ENCODE results near the gene ST6GAL2. TPM values are rescaled to one million over a fixed set of nuclear protein-coding genes. Genes with fewer than 3 reads are reported as not detected.

The ST6GAL2 gene
- 0.57 and 1.2 TPM in 2 replicates for total RNA-seq
- polyA plus RNA-seq = 0.46 TPM in 1 of 2 replicates, not detected in the other

- H3K27ac ChIP-seq = no peak within 1 kb of the TSS
Measured at GRCh38 chr2:106885971-106886915, at the start of gene ST6GAL2. ST6GAL2 (minus strand) TSS chr2:106886167; CDS start chr2:106843977, 42,190 bp downstream.

GRCh38 chr2:106932644-106933043, 46.7 kb upstream of the ST6GAL2 start:
- no peaks in the 10 kb centered on the region for H3K36me3 ChIP-seq
- H3K27me3 ChIP-seq = peaks cover 5% of the 10 kb centered on the region
- no peaks in the 10 kb centered on the region for H3K4me1 ChIP-seq (ENCODE audit: low read depth)
- no peaks in the 10 kb centered on the region for H3K9me3 ChIP-seq (ENCODE audit: low read depth)
- no peak for DNase-seq (ENCODE audit: low read depth in 1 of 2, low spot score in 1 of 2)
- no peak overlapping the region for H3K27ac ChIP-seq
- no peak overlapping the region for H3K4me3 ChIP-seq
- no peak for TF ChIP-seq CTCF (IDR thresholded peaks at IDR 0.05; ENCODE audit: low read depth, low read length)

More at GRCh38 chr2:106885971-106886915, at the start of gene ST6GAL2:
- TF ChIP-seq CTCF (IDR thresholded peaks at IDR 0.05; ENCODE audit: low read depth, low read length) = no peak
- Histone ChIP-seq H3K27me3 (peaks cover 96% of the 10 kb centered on the region), H3K4me1 (ENCODE audit: low read depth) (peaks cover 7% of the 10 kb centered on the region), H3K36me3 (no peaks in the 10 kb centered on the region), H3K4me3 (peak within 1 kb of the TSS; percentile 65), H3K9me3 (ENCODE audit: low read depth) (no peaks in the 10 kb centered on the region)
- peak; percentile 29 to 59 for DNase-seq (ENCODE audit: low read depth in 1 of 2, low spot score in 1 of 2)

GRCh38 chr2:106931717-106932335, 45.9 kb upstream of the ST6GAL2 start:
- no peaks in the 10 kb centered on the region for H3K9me3 ChIP-seq (ENCODE audit: low read depth)
- DNase-seq (ENCODE audit: low read depth in 1 of 2, low spot score in 1 of 2) = peak in 1 of 2 donors; percentile 16

GRCh38 chr2:106921451-106921850, 35.5 kb upstream of the ST6GAL2 start:
- Histone ChIP-seq H3K4me3 (no peak overlapping the region), H3K27ac (no peak overlapping the region), H3K36me3 (no peaks in the 10 kb centered on the region), H3K27me3 (no peaks in the 10 kb centered on the region), H3K4me1 (ENCODE audit: low read depth) (no peaks in the 10 kb centered on the region), H3K9me3 (ENCODE audit: low read depth) (no peaks in the 10 kb centered on the region)
- DNase-seq (ENCODE audit: low read depth in 1 of 2, low spot score in 1 of 2) = no peak
- TF ChIP-seq CTCF (IDR thresholded peaks at IDR 0.05; ENCODE audit: low read depth, low read length) = no peak

More at GRCh38 chr2:106931717-106932335, 45.9 kb upstream of the ST6GAL2 start:
- H3K36me3 ChIP-seq = no peaks in the 10 kb centered on the region
- no peak for TF ChIP-seq CTCF (IDR thresholded peaks at IDR 0.05; ENCODE audit: low read depth, low read length)
- H3K4me3 ChIP-seq = no peak overlapping the region
- H3K27me3 ChIP-seq = peaks cover 5% of the 10 kb centered on the region
- H3K4me1 ChIP-seq (ENCODE audit: low read depth) = no peaks in the 10 kb centered on the region
- H3K27ac ChIP-seq = no peak overlapping the region

GRCh38 chr2:106919012-106919411, 33.0 kb upstream of the ST6GAL2 start:
- Histone ChIP-seq H3K27me3 (no peaks in the 10 kb centered on the region), H3K4me1 (ENCODE audit: low read depth) (no peaks in the 10 kb centered on the region), H3K4me3 (no peak overlapping the region), H3K27ac (no peak overlapping the region), H3K9me3 (ENCODE audit: low read depth) (no peaks in the 10 kb centered on the region), H3K36me3 (no peaks in the 10 kb centered on the region)
- no peak for TF ChIP-seq CTCF (IDR thresholded peaks at IDR 0.05; ENCODE audit: low read depth, low read length)
- no peak for DNase-seq (ENCODE audit: low read depth in 1 of 2, low spot score in 1 of 2)
